ENCODE results near the gene SUMO2. TPM values are rescaled to one million over a fixed set of nuclear protein-coding genes. Genes with fewer than 3 reads are reported as not detected.

Gene SUMO2
- total and polyA plus RNA-seq, 9 of the 15 experiments (the other 6 are each of a cell fraction or from before 2014, with no cell fraction given): 157 to 733 (median 419) TPM

GRCh38 chr17:75124041-75124818 lies 58.5 kb downstream of the SUMO2 start (continued):
- TF ChIP-seq KLF1 (tag; IDR thresholded peaks at IDR 0.05): peak; percentile 72
- no peak for TF ChIP-seq PTBP1 (IDR thresholded peaks at IDR 0.05; ENCODE audit: low read depth, low read length)
- TF ChIP-seq ESRRA (IDR thresholded peaks at IDR 0.05; ENCODE audit: borderline replicate concordance, low read depth): no peak
- peak; percentile 78 for TF ChIP-seq CREB3 (tag; conservative IDR thresholded peaks at IDR 0.05; ENCODE audit: low read depth)
- peak; percentile 62 for TF ChIP-seq RBBP5 (IDR thresholded peaks at IDR 0.05; ENCODE audit: borderline replicate concordance, insufficient read depth, low read length, poor library complexity, severe bottlenecking)
- TF ChIP-seq CXXC5 (CRISPR knock-in tag; IDR thresholded peaks at IDR 0.05): peak; percentile 77
- TF ChIP-seq TGIF2 (CRISPR knock-in tag; IDR thresholded peaks at IDR 0.05): no peak
- peak; percentile 63 for TF ChIP-seq RB1 (IDR thresholded peaks at IDR 0.05; ENCODE audit: low read depth)
- no peak for TF ChIP-seq POLR3A (IDR thresholded peaks at IDR 0.05; ENCODE audit: borderline replicate concordance, extremely low read depth, insufficient read depth, insufficient read length)
- no peak for TF ChIP-seq CREBBP (IDR thresholded peaks at IDR 0.05; ENCODE audit: low read depth, low read length)
- no peak for TF ChIP-seq ZNF696 (CRISPR knock-in tag; conservative IDR thresholded peaks at IDR 0.05)
- TF ChIP-seq ZKSCAN8 (CRISPR knock-in tag; IDR thresholded peaks at IDR 0.05): no peak
- peak; percentile 61 for TF ChIP-seq VEZF1 (CRISPR knock-in tag; IDR thresholded peaks at IDR 0.05)
- no peak for TF ChIP-seq RHOXF2B (CRISPR knock-in tag; conservative IDR thresholded peaks at IDR 0.05)
- no peak for TF ChIP-seq SMARCA5 (IDR thresholded peaks at IDR 0.05)
- TF ChIP-seq ZNF3 (CRISPR knock-in tag; IDR thresholded peaks at IDR 0.05): no peak
- no peak for TF ChIP-seq ZNF280B (CRISPR knock-in tag; IDR thresholded peaks at IDR 0.05)
- TF ChIP-seq MYC (IDR thresholded peaks at IDR 0.05; ENCODE audit: low read depth, low read length): peak; percentile 58; the same call in 1 of the 2 replicates
- TF ChIP-seq MYC (CRISPR knock-in tag; IDR thresholded peaks at IDR 0.05; ENCODE audit: borderline replicate concordance, low read depth): 0 out of 2 replicates have a peak, but pooled peaks have one; percentile 21
- TF ChIP-seq ZNF253 (CRISPR knock-in tag; conservative IDR thresholded peaks at IDR 0.05): no peak
- peak; percentile 71; the same call in 1 of the 2 replicates for TF ChIP-seq NFRKB (IDR thresholded peaks at IDR 0.05; ENCODE audit: low read depth)
- TF ChIP-seq SNIP1 (IDR thresholded peaks at IDR 0.05; ENCODE audit: low read depth): no peak
- no peak for TF ChIP-seq ZNF12 (CRISPR knock-in tag; IDR thresholded peaks at IDR 0.05)
- TF ChIP-seq CSDE1 (IDR thresholded peaks at IDR 0.05): no peak
- no peak for TF ChIP-seq ZC3H4 (CRISPR knock-in tag; IDR thresholded peaks at IDR 0.05; ENCODE audit: borderline replicate concordance)
- no peak for TF ChIP-seq CEBPG (CRISPR knock-in tag; IDR thresholded peaks at IDR 0.05)
- TF ChIP-seq CEBPG (tag; conservative IDR thresholded peaks at IDR 0.05 in 1 of 2, IDR thresholded peaks at IDR 0.05 in 1 of 2): no peak

Data from K562 (cell line).